HEK293 (cell line): Measurements from ENCODE around the gene PYY.

Experiments used
- CTCF ChIA-PET: fragments of 350-600 bp; formaldehyde crosslinking; extraction: SDS; loops from one replicate; lab custom pipeline; 2021; ENCODE audit warnings: antibody characterized with exemption; lab: Yijun Ruan, JAX
- POLR2A ChIA-PET: fragments of 300-600 bp; formaldehyde crosslinking; extraction: SDS; loops from one replicate; lab custom pipeline; 2020; ENCODE audit warnings: antibody characterized with exemption, inconsistent platforms; lab: Yijun Ruan, JAX
- H3K27ac ChIP-seq: fragments of 200-500 bp; sonication (Bioruptor generic); 2 replicates; pipeline ENCODE4 v1.5.1; 2014; ENCODE audit warnings: low read depth, low read length, control low read depth, inconsistent platforms; ENCODE audit errors: extremely low read depth
- H3K36me3 ChIP-seq, 2 experiments: fragments of 200-500 bp in 1 of 2; sonication (Bioruptor generic) in 1 of 2; 1 replicate in 1 of 2; 2 replicates in 1 of 2; pipeline ENCODE4 v1.5.1; 2014 to 2017; ENCODE audit warnings: inconsistent platforms in 2 of 2, low read length in 2 of 2; ENCODE audit not compliant: control insufficient read depth in 2 of 2, insufficient read depth in 1 of 2
- H3K4me1 ChIP-seq: fragments of 200-500 bp; sonication (Bioruptor generic); 2 replicates; pipeline ENCODE4 v1.5.1; 2014; ENCODE audit warnings: mild to moderate bottlenecking, low read length, inconsistent platforms; ENCODE audit not compliant: control insufficient read depth, insufficient read depth
- H3K4me3 ChIP-seq: 2 replicates; pipeline ENCODE4 v1.5.1; 2011; ENCODE audit warnings: low read depth, mild to moderate bottlenecking, control low read depth, low read length, moderate library complexity
- H3K9me3 ChIP-seq: fragments of 200-500 bp; sonication (Bioruptor generic); 2 replicates; pipeline ENCODE4 v1.5.1; 2014; ENCODE audit warnings: low read depth, low read length, inconsistent platforms; ENCODE audit not compliant: control insufficient read depth, insufficient read depth
- HIC1 ChIP-seq: fragments of 450-650 bp; formaldehyde crosslinking; IDR thresholded peaks from 2 replicates; pipeline ENCODE4 v1.5.1; 2016; ENCODE audit warnings: missing biosample characterization, missing genetic modification characterization
- SP7 ChIP-seq: fragments of 450-650 bp; formaldehyde crosslinking; IDR thresholded peaks from 2 replicates; pipeline ENCODE4 v1.5.1; 2016; ENCODE audit warnings: missing biosample characterization, missing genetic modification characterization
- ZNF335 ChIP-seq: fragments of 450-650 bp; formaldehyde crosslinking; conservative IDR thresholded peaks from 2 replicates; pipeline ENCODE4 v1.5.1; 2016; ENCODE audit warnings: missing biosample characterization, missing genetic modification characterization
- ZNF362 ChIP-seq: fragments of 450-650 bp; formaldehyde crosslinking; IDR thresholded peaks from 2 replicates; pipeline ENCODE4 v1.5.1; 2016; ENCODE audit warnings: missing biosample characterization, missing genetic modification characterization
- ZNF394 ChIP-seq: fragments of 450-650 bp; formaldehyde crosslinking; IDR thresholded peaks from 2 replicates; pipeline ENCODE4 v1.5.1; 2016; ENCODE audit warnings: missing biosample characterization, missing genetic modification characterization, mild to moderate bottlenecking, moderate library complexity, borderline replicate concordance
- ZNF433 ChIP-seq: fragments of 450-650 bp; formaldehyde crosslinking; IDR thresholded peaks from 2 replicates; pipeline ENCODE4 v1.5.1; 2016; ENCODE audit warnings: missing biosample characterization, missing genetic modification characterization, low read depth
- ZNF501 ChIP-seq: fragments of 450-650 bp; formaldehyde crosslinking; IDR thresholded peaks from 2 replicates; pipeline ENCODE4 v1.5.1; 2016; ENCODE audit warnings: missing biosample characterization, missing genetic modification characterization
- ZNF529 ChIP-seq: fragments of 450-650 bp; formaldehyde crosslinking; IDR thresholded peaks from 2 replicates; pipeline ENCODE4 v1.5.1; 2017; ENCODE audit warnings: missing genetic modification characterization, missing biosample characterization; ENCODE audit not compliant: insufficient replicate concordance
- ZNF623 ChIP-seq: fragments of 450-650 bp; formaldehyde crosslinking; IDR thresholded peaks from 2 replicates; pipeline ENCODE4 v1.5.1; 2016; ENCODE audit warnings: missing biosample characterization, missing genetic modification characterization
- ZNF639 ChIP-seq: fragments of 450-650 bp; formaldehyde crosslinking; IDR thresholded peaks from 2 replicates; pipeline ENCODE4 v1.5.1; 2016; ENCODE audit warnings: missing biosample characterization, missing genetic modification characterization
- ZNF747 ChIP-seq: fragments of 450-650 bp; formaldehyde crosslinking; IDR thresholded peaks from 2 replicates; pipeline ENCODE4 v1.5.1; 2016; ENCODE audit warnings: missing biosample characterization, missing genetic modification characterization
- ZNF777 ChIP-seq: fragments of 450-650 bp; formaldehyde crosslinking; IDR thresholded peaks from 2 replicates; pipeline ENCODE4 v1.5.1; 2017; ENCODE audit warnings: missing biosample characterization, missing genetic modification characterization, borderline replicate concordance
- ZNF792 ChIP-seq: fragments of 450-650 bp; formaldehyde crosslinking; IDR thresholded peaks from 2 replicates; pipeline ENCODE4 v1.5.1; 2016; ENCODE audit warnings: missing biosample characterization, missing genetic modification characterization

PYY gene

GRCh38 chr17:43946781-43947180 lies 7.0 kb downstream of the PYY start:
- Histone ChIP-seq H3K9me3 (no peaks in the 10 kb centered on the region), H3K4me1 (no peaks in the 10 kb centered on the region; the same call in 1 of the 2 replicates), H3K36me3 (no peaks in the 10 kb centered on the region)
- POLR2A ChIA-PET = interaction anchor here (0.7 kb wide), 1 partner anchor 196 kb away, joined by 5 read pairs; no protein-coding TSS in a partner anchor
- TF ChIP-seq ZNF777 (tag by site-specific recombination) (no peak), ZNF362 (tag by site-specific recombination) (0 out of 2 replicates have a peak, but pooled peaks have one; percentile 7)
- TF ChIP-seq, all 188 proteins: peak for 1
- Histone ChIP-seq H3K4me3 (no peak overlapping the region), H3K27ac (no peak overlapping the region)
- CTCF ChIA-PET = interaction anchor here (0.5 to 11.2 kb wide), 12 partner anchors 11 to 295 kb away, joined by 3 to 267 read pairs (median 4); partner anchors contain the start of gene MPP2

- H3K9me3 ChIP-seq = no peaks in the 10 kb centered on the region
- H3K4me3 ChIP-seq = no peak overlapping the region
- TF ChIP-seq ZNF639 (tag by site-specific recombination) = 0 out of 2 replicates have a peak, but pooled peaks have one; percentile 21
- no peak for TF ChIP-seq ZNF529 (tag by site-specific recombination)
- peak; percentile 57; the same call in 1 of the 2 replicates for TF ChIP-seq HIC1 (tag by site-specific recombination)
- TF ChIP-seq ZNF792 = no peak
- TF ChIP-seq ZNF433 = no peak
- TF ChIP-seq ZNF747 (tag by site-specific recombination) = no peak
- 0 out of 2 replicates have a peak, but pooled peaks have one; percentile 52 for TF ChIP-seq SP7 (tag by site-specific recombination)
- TF ChIP-seq ZNF623 (tag by site-specific recombination) = no peak
- H3K36me3 ChIP-seq = no peaks in the 10 kb centered on the region
- CTCF ChIA-PET = interaction anchor here (0.6 to 11.2 kb wide), 16 partner anchors 11 to 437 kb away, joined by 3 to 267 read pairs (median 12); partner anchors contain the start of genes ASB16, MPP2 and PYY
- POLR2A ChIA-PET = no interaction called here
- H3K4me1 ChIP-seq = no peaks in the 10 kb centered on the region; the same call in 1 of the 2 replicates
- H3K27ac ChIP-seq = no peak overlapping the region
Observed at GRCh38 chr17:43945074-43945829, 8.5 kb downstream of the PYY start.

GRCh38 chr17:43942051-43942685 lies 11.6 kb downstream of the PYY start, which contains the start of gene PPY:
Gene PPY (minus strand): TSS chr17:43942476. CDS start chr17:43941654, 822 bp downstream.
- POLR2A ChIA-PET = no interaction called here
- TF ChIP-seq ZNF394 (tag by site-specific recombination) (no peak), ZNF501 (tag by site-specific recombination) (no peak), ZNF335 (tag by site-specific recombination) (peak; percentile 50)
- no peaks in the 10 kb centered on the region for H3K9me3 ChIP-seq
- H3K4me3 ChIP-seq = no peak within 1 kb of the TSS
- no peaks in the 10 kb centered on the region for H3K36me3 ChIP-seq
- H3K4me1 ChIP-seq = no peaks in the 10 kb centered on the region; the same call in 1 of the 2 replicates
- CTCF ChIA-PET = interaction anchor here (0.5 to 11.2 kb wide), 18 partner anchors 9 to 1720 kb away, joined by 3 to 267 read pairs (median 10); partner anchors contain the start of genes MPP2 and PYY
- no peak within 1 kb of the TSS for H3K27ac ChIP-seq
